Activated CD4-positive, alpha-beta T cell treated with anti-CD3 and anti-CD28 coated beads, Interleukin-2, Interleukin-4, amounts not matched to agents 100 ng/mL and 50 ng/mL, durations not matched to agents 16 hours and 8 hours (primary cell): ENCODE results near the gene CREB5.
A peak's percentile ranks its signal among the peaks of the same experiment; 100 is the strongest.

Source experiments
- DNase-seq: peaks from one replicate; pipeline ENCODE4 v3.0.0-alpha.2; 2020; ENCODE audit warnings: low spot score

CREB5 gene

DNA sequence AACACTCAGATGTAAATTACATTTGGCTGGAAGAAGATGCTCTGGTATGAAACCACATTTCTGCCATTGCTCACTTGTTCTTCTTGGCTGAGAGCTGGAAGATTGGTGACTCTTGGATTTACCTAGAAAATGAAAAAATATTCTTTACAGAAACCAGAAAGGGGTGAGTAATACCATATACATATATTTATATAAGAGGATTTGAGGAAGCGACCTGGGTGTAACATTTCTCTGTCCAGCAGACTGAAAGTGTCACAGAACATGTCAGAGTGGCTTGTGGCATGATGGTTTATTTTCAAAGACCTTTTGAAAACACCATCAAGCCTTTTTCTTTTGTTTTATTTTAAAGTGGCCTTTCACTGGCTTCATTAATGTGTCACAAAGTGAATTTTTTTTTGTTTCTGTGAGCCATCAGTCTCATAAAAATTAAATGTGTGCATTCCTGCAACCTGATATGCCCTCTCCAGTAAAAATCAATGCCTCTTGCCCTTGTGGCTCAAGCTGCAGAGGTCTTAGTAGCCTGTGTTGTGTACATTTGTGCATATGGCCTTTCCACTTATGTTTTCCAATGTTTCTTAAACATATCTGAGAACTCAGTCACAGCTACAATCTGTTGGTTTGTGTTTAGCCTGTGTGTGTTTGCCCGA, 23.5 kb downstream of the CREB5 start:
- DNase-seq = no peak

DNA sequence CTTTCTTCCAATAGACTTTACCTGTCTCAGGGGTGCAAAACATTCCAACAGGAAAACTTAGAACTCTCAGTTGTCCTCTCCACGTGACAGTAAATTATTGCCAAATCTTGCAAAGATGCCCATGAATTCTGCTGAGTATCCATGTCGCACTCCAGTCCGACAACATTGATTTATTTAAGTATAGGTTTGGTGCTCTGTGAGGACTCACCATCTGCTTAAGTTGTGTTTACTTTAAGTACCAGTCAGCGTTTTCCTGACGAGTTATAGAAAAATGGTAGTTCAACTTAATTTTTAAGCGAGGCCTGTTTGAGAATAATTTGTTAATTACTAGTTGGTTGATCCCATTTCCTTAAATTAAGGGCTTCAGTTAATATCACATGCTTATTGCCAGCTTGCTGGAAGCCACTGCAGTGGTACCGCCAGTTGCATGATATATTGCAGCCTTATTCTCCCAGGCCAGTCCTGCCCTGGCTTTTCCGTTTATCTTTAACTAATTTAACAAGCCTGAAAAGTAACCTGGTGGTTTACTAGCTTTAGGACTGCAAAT, 27.8 kb downstream of the CREB5 start:
- no peak for DNase-seq

DNA sequence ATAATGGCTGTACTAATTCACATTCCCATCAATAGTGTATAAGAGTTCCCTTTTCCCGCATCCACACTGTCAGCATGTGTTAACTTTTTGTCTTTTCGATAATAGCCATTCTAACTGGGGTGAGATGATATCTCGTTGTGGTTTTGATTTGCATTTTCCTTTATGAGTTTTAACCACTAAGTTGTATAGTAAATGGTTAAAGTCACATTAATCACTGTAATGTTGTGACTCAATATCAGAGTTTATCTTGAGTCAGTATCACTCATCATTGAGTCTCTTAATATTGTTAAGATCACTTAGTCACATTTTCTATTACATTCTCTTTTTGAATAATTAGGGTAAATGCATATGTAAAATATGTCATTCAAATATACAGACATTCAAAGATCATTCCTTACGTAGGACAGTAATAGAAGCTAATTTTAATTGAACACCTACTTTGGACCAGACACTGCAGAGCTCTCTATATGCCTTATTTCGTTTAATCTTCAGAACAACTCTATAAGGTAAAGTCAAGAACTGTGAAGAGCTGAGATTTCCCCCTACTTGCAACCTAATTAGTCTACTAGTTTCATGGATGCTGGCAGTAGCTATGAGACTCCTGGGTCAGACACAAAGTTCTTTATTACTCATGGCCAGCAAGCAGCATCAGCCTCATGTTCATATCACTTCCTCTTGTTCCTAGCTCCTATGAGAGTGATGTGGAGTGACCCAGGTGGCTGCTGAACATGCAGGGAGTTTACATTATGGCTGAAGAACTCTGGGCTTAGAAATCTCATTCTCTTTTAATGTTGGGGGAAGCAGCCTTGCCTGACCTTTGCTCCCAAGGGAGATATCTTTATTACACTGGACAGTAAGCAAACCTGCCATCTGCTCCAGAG, 30.5 kb downstream of the CREB5 start:
- DNase-seq = peak; percentile 33

DNA sequence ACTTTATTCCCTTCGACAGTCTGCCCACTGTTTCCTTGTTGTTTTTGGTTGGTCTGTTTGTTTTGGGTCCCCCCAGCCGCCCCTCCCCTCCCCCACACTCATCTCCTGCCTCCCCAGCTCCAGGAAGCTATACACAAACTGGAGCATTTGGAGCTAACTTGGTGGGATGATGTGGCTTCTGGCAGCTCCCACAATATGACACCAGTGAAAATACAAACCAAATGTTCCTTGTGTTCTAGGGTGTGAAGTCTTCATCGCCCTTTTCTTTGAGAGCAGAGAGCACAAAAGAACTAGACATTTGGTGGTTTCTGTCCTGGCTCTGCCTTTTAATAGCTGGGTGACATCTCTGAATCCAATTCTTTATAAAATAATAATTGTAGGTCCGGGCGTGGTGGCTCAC, 33.8 kb downstream of the CREB5 start:
- DNase-seq = no peak

DNA sequence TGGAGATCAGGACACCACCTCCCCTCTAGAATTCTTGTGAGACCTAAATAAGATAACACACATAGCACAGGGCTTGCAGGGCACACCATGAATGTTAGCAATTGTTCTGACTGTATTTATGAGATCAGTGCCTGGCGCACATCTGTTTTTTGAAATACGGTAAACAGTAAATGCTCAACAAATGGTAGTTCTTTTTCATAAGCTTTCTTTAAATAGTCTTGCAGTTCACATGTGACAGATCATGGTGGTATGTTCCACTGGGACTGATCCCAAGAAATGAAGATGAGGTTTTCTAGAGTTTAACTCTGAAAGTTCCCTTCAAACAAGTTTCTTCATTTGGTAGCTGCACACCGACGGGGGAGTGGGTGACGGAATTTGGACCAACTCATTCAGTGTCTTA, 34.8 kb downstream of the CREB5 start:
- DNase-seq = no peak

DNA sequence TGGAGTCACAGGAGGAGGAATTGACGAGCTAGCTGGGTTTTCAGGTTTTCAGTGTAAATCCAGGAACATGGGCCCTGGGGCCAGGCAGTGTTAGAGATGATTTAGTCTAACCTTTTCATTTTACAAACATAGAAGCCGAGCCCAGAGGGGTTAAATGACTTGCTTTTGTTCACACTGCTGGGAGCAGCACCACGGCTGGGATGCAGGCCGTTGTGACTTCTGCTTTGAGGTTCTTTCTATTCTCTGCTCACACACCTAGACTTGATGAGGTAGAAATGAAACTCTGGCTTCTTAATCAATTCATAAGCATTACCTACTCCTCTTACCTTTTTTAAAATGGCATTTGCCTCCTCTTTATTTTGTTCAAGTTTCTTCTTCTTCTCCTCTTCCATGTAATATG, 36.4 kb downstream of the CREB5 start:
- no peak for DNase-seq

DNA sequence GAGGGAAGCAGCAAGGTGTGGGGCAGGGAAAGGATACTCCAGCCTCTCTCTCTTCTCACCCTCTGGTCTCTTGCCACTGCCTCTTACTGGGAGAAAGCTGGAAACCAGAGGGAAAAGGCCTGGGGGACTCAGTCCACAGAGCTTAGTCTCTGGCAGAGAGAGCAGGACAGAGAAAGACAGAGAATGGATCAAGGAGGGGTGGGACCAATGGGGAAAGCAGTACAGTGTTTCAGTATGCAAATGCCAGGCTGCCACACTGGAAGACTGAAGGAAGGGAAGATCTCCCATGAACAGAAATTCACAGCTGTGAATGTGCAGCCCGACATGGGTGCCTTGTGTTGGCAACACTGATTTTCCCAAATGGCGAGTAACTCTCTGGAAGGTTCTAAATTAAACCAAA, 40.4 kb downstream of the CREB5 start:
- DNase-seq = no peak

DNA sequence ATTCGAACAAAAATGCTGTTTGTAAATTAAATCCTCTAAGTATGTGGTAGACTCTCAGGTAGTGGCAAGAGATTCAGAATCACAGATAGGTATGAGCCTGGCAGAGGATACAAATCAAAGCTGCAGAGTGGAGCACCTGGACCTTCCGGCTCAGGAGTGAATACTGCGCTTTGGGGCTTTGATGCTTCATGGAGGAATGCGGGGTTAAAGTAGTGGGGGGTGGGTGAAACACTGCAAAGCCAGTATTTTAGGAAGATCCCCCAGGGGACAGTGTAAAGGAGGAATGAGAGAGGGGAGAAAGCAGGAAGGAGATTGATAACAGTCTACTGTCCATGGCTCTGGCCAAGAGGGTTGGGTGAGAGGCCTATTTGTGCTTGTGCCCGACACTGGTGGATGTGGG, 43.2 kb downstream of the CREB5 start:
- no peak for DNase-seq

DNA sequence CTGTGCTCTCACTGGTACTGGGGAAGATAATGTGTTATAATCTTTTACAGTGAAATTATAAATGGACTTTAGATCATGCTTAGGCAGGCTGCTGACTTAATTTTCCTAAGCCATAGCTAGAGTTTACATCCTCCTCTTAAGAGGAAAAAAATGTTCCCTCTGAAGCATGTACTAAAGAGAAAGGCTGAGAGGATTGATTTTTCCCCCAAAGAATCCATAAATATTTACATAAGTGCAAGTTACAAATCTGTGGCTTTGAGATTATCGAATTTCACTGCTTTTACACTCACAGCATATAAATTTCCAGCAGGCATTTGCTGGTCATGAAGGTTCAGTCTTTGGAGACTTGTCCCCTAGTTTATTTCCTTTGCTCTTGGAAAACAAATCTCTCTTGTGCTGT, 43.7 kb downstream of the CREB5 start:
- no peak for DNase-seq

DNA sequence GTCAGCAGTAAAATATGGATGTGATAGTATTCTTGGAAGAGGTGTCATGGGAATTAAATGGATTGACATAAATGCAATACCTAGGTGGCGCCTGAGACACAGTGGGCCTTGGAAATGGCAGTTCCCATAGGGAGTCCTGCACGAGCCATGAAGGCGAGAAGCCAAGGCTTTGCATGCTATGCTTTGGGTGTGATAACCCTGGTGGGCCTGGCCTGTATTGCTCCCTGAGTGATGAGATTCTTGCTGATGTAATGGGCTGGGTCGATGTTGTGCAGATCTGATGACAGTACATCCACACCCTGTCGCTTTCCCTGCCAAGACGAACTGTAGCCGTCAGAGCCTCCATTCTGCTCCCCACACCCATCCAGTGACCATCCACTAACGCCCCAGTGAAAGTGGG, 46.4 kb downstream of the CREB5 start:
- no peak for DNase-seq

DNA sequence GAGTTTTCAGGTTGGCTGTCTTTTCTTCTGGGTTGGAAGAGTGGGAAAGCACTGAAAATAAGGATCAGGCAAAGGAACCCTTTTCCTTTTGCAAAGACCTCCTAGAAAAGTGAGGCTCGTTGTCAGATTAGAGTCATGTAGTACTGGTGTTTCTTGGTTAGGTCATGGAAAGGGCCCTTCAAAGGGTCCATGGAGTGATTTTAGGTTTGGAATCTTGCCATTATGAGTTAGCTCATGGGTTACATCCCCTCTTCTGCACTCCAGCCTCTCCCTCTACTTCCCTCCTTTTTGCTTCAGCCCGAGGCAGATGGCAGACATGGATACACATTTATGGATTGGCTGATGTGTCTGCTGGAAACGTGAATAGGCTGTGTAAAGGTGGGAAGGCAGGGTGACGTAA, 47.0 kb downstream of the CREB5 start:
- DNase-seq = no peak

DNA sequence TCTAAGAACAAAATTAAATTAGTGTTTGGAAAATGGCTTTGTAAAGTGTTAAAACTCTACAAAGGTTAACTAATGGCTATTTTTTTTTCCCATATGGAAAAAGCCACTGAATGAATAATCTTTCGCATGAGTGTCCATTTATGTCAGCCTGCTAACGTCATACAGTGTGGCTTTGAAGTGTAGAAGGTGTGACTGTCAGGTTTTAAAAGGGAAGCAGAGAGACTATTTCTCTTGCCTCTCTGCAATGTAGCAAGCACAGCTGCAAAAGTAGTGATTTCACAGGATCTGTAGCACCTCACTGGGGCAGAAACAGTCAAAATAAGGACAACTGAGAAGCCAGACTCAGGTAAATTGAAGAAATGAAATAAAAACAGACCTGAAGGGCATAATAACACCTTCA, 53.4 kb downstream of the CREB5 start:
- no peak for DNase-seq

DNA sequence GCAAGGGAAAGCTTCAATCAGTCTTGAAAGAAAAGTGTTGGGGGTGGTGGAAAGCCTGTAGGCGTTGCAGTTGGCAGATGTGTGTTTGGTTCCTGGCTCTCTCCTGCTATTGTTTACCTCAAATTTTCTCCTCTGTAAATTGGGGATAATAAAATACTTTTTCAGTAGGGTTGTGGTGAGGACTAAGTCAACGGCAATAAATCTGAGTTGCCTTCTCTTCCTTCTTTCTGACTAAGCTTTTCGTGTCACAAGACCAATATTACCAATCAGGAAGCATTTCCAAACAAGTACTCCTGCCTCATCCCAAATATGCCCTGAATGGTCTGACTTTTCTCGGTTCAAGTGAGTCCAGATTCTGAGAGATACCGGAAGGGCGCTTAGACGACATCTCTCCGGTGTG, 54.0 kb downstream of the CREB5 start:
- DNase-seq = no peak

DNA sequence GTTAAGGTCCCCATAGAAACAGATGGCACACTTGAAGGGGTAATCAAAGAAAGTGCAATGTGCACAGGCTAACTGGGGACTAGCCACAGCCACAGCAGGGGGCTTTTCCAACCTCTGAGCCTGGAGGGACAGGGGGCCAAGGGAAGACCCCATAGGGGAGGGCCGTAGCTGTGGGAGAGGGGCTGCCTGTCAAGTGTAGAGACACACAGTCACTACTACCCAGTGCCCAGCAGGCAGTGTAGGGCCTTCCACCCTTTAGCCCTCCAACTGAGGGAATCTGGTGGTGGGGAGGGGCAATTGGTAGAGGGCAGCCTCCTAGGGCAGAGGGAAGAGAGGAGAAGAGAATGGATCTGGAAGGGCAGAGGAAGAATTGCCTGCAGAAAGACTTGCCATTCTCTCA, 54.6 kb downstream of the CREB5 start:
- DNase-seq = no peak

DNA sequence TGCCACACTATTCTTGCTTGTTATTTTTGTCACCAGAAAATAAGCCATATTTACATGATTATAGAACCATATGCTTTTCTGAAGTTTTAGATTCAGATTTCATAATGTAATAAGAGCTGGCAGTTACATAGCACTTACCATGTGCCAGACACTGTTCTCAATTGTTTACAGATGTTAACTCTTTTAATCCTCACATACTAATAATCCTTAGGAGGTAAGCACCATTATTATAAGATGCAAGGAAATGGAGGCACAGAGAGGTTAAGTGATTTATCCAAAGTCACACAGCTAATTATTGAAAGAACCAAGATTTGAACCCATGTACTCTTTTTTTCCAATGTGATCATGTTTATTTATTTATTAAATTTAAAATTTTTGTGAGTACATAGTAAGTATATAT, 57.2 kb downstream of the CREB5 start:
- no peak for DNase-seq

DNA sequence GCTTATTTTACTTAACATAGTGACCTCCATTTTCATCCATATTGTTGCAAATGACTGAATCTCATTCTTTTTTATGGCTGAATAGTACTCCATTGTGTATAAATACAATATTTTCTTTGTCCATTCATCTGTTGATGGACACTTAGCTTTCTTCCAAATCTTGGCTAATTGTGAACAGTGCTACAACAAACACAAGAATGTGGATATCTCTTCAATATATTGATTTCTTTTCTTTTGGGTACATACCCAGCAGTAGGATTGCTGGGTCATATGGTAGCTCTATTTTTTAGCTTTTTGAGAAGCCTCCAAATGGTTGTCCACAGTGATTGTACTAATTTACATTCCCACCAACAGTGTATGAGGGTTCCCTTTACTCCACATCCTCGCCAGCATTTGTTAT, 58.0 kb downstream of the CREB5 start:
- no peak for DNase-seq

DNA sequence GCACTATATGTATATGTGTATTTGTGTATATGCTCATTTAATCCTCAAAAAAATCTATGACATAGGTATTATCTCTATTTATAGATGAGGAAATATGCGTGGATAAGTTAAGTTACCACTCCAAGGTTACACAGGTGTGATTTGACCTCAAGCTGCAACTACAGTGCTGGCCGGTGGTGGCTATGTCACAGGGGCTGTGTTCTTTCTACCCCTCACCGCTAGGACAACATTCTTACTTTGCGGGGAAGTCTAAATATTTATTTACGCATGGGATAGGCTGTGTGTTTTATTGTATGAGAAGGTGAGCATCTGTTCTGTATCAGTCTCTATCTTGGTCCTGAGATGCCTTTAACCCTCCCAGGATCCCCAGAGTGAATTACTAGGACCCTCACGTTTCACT, 60.0 kb downstream of the CREB5 start:
- no peak for DNase-seq

DNA sequence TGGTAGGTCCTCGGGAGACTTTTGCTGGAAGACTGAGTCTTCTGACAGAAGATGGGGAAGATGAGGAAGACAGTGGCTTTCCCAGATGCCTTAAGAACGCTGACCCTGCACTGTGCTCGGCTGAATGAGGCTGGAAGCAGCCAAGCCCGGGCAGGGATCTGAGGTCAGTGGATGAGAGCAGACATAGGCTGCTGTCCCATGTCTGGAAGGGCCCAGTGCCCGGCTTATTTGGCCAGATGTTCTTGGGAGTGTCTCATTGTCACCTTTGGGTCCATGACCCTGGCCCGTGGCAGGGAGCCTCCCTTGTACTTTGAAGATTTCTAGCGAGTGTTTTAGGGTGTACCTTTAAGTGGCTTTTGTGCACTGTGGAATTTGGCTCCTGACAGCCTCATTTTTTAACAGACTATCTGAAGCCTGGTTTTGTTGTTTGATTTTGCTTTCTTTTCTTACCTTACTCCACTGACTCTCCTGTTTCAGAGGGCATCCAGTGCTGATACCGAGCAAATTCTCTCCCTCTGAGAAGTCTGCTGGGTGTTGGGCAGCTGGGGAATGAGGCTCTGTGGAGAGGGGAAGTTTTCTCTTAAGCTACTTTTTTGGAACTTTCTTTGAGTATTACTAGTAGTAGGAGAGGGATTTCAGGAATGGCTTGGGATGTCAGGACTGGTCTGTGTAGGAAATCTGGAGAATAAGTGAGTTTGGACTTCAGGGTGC, 61.4 kb downstream of the CREB5 start:
- no peak for DNase-seq

DNA sequence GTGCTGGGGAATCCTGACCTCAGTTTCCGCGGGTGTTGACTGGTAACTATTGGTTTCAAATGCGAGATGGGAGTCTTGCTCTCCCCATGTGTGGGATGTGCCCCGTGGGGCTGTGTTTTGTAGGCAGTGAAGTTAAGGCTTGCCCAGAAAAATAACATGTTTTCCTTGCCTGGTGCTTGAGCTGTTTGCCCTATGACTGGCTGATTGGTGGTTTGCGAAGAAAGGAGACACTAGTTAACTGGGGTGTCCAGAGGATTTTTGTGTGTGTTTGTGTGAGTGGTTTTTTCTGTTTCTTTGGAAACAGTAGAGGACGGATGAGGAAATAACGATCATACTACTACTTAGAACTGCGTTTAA, 61.9 kb downstream of the CREB5 start:
- no peak for DNase-seq

DNA sequence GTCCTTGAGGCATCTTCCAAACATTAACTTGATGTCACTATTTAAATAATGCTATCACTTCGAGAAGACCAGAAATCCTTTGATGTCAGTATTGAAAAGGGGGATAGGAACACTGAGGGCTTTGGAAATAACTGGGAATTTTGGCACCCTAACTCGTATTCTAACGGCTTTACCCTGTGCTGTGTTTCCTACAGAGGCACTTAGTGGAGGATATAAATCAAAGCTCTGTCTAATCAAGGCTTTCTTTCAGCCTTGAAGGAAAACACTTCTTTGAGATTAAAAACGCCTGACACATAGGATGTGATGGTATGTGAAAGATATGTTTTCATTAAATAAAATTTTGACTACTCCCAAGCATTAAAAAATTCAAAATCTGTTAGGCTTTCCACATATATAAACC, 62.3 kb downstream of the CREB5 start:
- DNase-seq = no peak

DNA sequence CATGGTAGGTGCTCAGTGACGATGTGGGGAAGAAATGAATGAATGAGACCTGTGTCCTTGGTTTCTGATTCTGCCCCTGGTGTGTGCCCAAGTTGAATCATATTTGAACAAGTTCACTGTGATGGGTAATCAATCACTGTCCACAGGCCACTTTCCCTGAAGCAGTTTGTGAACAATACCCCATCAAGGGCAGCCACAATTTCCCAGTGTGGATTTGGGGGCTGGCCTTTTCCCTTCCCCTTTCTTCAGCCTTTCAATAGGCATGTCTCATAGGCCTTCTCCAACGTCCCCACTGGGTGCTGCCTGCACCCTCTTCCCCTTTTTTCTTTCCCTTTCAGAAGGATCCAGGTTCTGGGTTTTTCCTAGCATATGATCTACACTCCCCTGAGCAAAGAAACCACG, 64.7 kb downstream of the CREB5 start:
- DNase-seq = no peak

DNA sequence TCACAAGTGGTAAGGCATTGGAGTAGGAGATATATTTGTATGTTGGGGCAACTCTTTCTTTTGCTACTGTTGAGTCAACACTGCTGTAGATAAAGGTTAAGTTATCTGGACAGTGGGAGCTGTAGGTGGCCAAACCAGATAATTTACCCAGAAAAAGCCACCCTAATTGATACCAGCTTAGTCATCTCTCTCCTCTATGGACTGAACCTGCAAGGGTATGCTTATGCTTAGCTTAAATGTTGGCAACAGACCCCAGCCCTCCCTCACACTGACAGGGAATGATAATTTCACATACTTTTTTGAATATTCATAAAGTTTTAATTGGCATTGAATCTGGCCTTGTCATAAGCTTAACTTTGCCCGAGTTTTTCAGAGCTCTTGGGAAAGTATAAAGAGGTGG, 66.3 kb downstream of the CREB5 start:
- no peak for DNase-seq

DNA sequence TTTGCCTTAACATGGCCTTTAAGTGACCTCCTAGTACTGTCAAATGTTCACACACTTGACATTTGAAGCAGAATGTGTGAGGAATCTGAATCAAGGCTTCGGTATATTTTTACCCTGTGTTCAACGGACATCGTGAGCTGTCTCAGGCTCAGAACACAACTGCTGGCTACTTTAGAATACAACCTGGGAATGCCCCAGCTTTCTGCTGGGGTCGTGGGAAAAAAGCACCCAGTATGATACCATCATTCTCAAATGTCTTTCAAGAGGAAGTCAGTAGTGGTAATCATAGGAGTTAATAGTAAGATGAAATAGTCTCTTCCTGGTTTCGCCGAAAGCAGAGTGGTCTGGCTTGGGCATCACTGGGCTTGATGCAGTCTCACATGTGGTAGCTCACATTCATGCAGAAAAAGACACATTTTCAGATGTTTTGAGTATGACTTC, 67.2 kb downstream of the CREB5 start:
- no peak for DNase-seq
